ENCODE data around the gene ADAM15.

ADAM15 gene

GRCh38 chr1:155013632-155014031 is 37.5 kb upstream of the ADAM15 start:
- no peak for DNase-seq (ENCODE audit: low spot score)
- TF ChIP-seq CTCF (IDR thresholded peaks at IDR 0.05; ENCODE audit: extremely low read depth, missing control alignments): no peak

GRCh38 chr1:155014709-155015508 is 36.2 kb upstream of the ADAM15 start:
- no peak for DNase-seq (ENCODE audit: low spot score)
- TF ChIP-seq CTCF (IDR thresholded peaks at IDR 0.05; ENCODE audit: extremely low read depth, missing control alignments): no peak

GRCh38 chr1:155015527-155016230 is 35.4 kb upstream of the ADAM15 start:
- DNase-seq (ENCODE audit: low spot score): no peak
- no peak for TF ChIP-seq CTCF (IDR thresholded peaks at IDR 0.05; ENCODE audit: extremely low read depth, missing control alignments)

GRCh38 chr1:155016231-155016831 is 34.8 kb upstream of the ADAM15 start:
- DNase-seq (ENCODE audit: low spot score): no peak
- no peak for TF ChIP-seq CTCF (IDR thresholded peaks at IDR 0.05; ENCODE audit: extremely low read depth, missing control alignments)

- peak; percentile 100 for TF ChIP-seq CTCF (IDR thresholded peaks at IDR 0.05; ENCODE audit: extremely low read depth, missing control alignments)
- DNase-seq (ENCODE audit: low spot score): peak; percentile 89
Measured at GRCh38 chr1:155017041-155017945, 33.8 kb upstream of the ADAM15 start.

- TF ChIP-seq CTCF (IDR thresholded peaks at IDR 0.05; ENCODE audit: extremely low read depth, missing control alignments): no peak
- DNase-seq (ENCODE audit: low spot score): peak; percentile 68
Measured at GRCh38 chr1:155017946-155018316, 33.2 kb upstream of the ADAM15 start.
